Measurements from ENCODE around the gene ARL17B.
"Not testable (repeated sequence)": the region's sequence is repeated elsewhere in the genome, so short reads cannot be mapped to it uniquely, and the experiment has no call there.

Gene ARL17B

GRCh38 chr17:46224864-46225263, 136.7 kb downstream of the ARL17B start:
- Histone ChIP-seq H3K27ac (ENCODE audit: insufficient read depth in 1 of 2, low read depth in 1 of 2, low read length in 2 of 2, poor library complexity in 1 of 2, severe bottlenecking in 2 of 2) (peak overlapping the region in 1 of 2 experiments; percentile 49), H3K4me3 (ENCODE audit: control insufficient read depth in 1 of 7, extremely low read depth in 1 of 7, insufficient read depth in 4 of 7, low read depth in 2 of 7, low read length in 6 of 7) (peak overlapping the region in 5 of 7 experiments; percentile 54 to 86 (median 68))
- 0% methylated on average over 3 of the region's 54 CpGs for WGBS (ENCODE audit: insufficient coverage)
- DNase-seq: peak in 1 of 3 donors; percentile 36
- H3K36me3 ChIP-seq (ENCODE audit: control insufficient read depth in 4 of 4, insufficient read depth in 4 of 4, low read length in 3 of 4); H3K27me3 ChIP-seq (replicated peaks in 2 of 5; ENCODE audit: control insufficient read depth in 4 of 5, insufficient read depth in 5 of 5, low read length in 4 of 5); H3K9me3 ChIP-seq (ENCODE audit: control extremely low read depth in 1 of 5, control insufficient read depth in 4 of 5, insufficient read depth in 2 of 5, low read depth in 1 of 5, low read length in 4 of 5); POLR2A ChIA-PET; H3K4me1 ChIP-seq (ENCODE audit: control extremely low read depth in 1 of 4, control insufficient read depth in 4 of 4, insufficient read depth in 4 of 4, low read length in 3 of 4); CTCF ChIA-PET: not testable (repeated sequence)

All from common myeloid progenitor, CD34-positive (primary cell).